Measurements from ENCODE around the gene SP140. TPM values are rescaled to one million over a fixed set of nuclear protein-coding genes. Genes with fewer than 3 reads are reported as not detected.

The SP140 gene
- total and polyA plus RNA-seq, 10 donors: 51.3 to 110 (median 71.4) TPM

- intact Hi-C loops (cut with DNase I; ENCODE audit: low total_unique reads): no loop called here
- H3K27me3 ChIP-seq (replicated peaks in 1 of 7): no peaks in the 10 kb centered on the region
- peaks cover 9 to 21% (median 14%) of the 10 kb centered on the region in 6 donors for H3K4me1 ChIP-seq
- H3K27ac ChIP-seq: no peak overlapping the region
- H3K9me3 ChIP-seq: peaks cover 0 to 7% (median 0%) of the 10 kb centered on the region in 8 donors
- 88 to 100% (median 95%) methylated on average over 1 of the region's 1 CpG for WGBS, 5 donors
- no peak for DNase-seq
- no peak overlapping the region for H3K4me3 ChIP-seq
- peaks cover 3 to 63% (median 36%) of the 10 kb centered on the region in 6 donors for H3K36me3 ChIP-seq
- TF ChIP-seq POLR2AphosphoS5 (IDR thresholded peaks at IDR 0.05) (no peak), CTCF (IDR thresholded peaks at IDR 0.05 in 8 of 11, conservative IDR thresholded peaks at IDR 0.05 in 3 of 11) (no peak), POLR2A (IDR thresholded peaks at IDR 0.05) (no peak)
Measured at GRCh38 chr2:230358305-230358704, 132.8 kb downstream of the SP140 start.

- no peak for TF ChIP-seq CTCF (IDR thresholded peaks at IDR 0.05 in 8 of 11, conservative IDR thresholded peaks at IDR 0.05 in 3 of 11)
- no peak for TF ChIP-seq POLR2AphosphoS5 (IDR thresholded peaks at IDR 0.05)
- no peak for TF ChIP-seq POLR2A (IDR thresholded peaks at IDR 0.05)
- WGBS, 5 donors: 80 to 98% (median 89%) methylated on average over 1 of the region's 1 CpG
- Histone ChIP-seq H3K36me3 (peaks cover 3 to 80% (median 37%) of the 10 kb centered on the region in 6 donors), H3K9me3 (peaks cover 0 to 7% (median 0%) of the 10 kb centered on the region in 8 donors), H3K27me3 (replicated peaks in 1 of 7) (no peaks in the 10 kb centered on the region), H3K4me1 (peaks cover 9 to 28% (median 14%) of the 10 kb centered on the region in 6 donors), H3K4me3 (no peak overlapping the region), H3K27ac (no peak overlapping the region)
- DNase-seq: no peak
- intact Hi-C loops (cut with DNase I; ENCODE audit: low total_unique reads): no loop called here
Measured at GRCh38 chr2:230360028-230360427, 134.5 kb downstream of the SP140 start.

- no peak for TF ChIP-seq POLR2A (IDR thresholded peaks at IDR 0.05)
- TF ChIP-seq POLR2AphosphoS5 (IDR thresholded peaks at IDR 0.05): no peak
- TF ChIP-seq CTCF (IDR thresholded peaks at IDR 0.05 in 8 of 11, conservative IDR thresholded peaks at IDR 0.05 in 3 of 11): no peak
- intact Hi-C loops (cut with DNase I; ENCODE audit: low total_unique reads): no loop called here
- DNase-seq: no peak
- Histone ChIP-seq H3K9me3 (peaks cover 0 to 6% (median 0%) of the 10 kb centered on the region in 8 donors), H3K36me3 (peaks cover 3 to 90% (median 37%) of the 10 kb centered on the region in 6 donors), H3K4me3 (no peak overlapping the region), H3K27me3 (replicated peaks in 1 of 7) (no peaks in the 10 kb centered on the region), H3K4me1 (peaks cover 9 to 28% (median 14%) of the 10 kb centered on the region in 6 donors), H3K27ac (peak overlapping the region in 7 of 8 donors; percentile 1 to 75 (median 42))
- 33 to 55% (median 52%) methylated on average over 1 of the region's 1 CpG for WGBS, 5 donors
Measured at GRCh38 chr2:230362030-230362691, 136.6 kb downstream of the SP140 start.

Other genes with a start within 250 kb of the SP140 start
- gene SLC16A14, start 156.8 kb upstream of the SP140 start, total RNA-seq: 10 to 100 TPM in 5 of 7 donors, 1 to 10 TPM in 2; 8.0 to 18.5 (median 15.2) TPM
- 1 to 10 TPM; 1.8 to 3.0 (median 2.2) TPM for gene SLC16A14, start 156.8 kb upstream of the SP140 start, polyA plus RNA-seq
- gene SP110, start 5.8 kb upstream of the SP140 start, total RNA-seq: 100 to 1,000 TPM; 105 to 157 (median 135) TPM
- gene SP110, start 5.8 kb upstream of the SP140 start, polyA plus RNA-seq: 10 to 100 TPM; 47.9 to 63.5 (median 57.6) TPM
- 10 to 100 TPM; 50.3 to 85.7 (median 67.5) TPM for gene SP140L, start 101.5 kb downstream of the SP140 start, total RNA-seq
- gene SP140L, start 101.5 kb downstream of the SP140 start, polyA plus RNA-seq: 10 to 100 TPM; 32.0 to 35.1 (median 32.6) TPM
- gene SP100, start 190.5 kb downstream of the SP140 start, total RNA-seq: 100 to 1,000 TPM; 202 to 327 (median 270) TPM
- gene SP100, start 190.5 kb downstream of the SP140 start, polyA plus RNA-seq: 100 to 1,000 TPM in 2 of 3 donors, 10 to 100 TPM in 1; 97.5 to 120 (median 118) TPM

Measured in spleen (tissue), 11 donors.